ENCODE data around the gene CMC4.

Gene CMC4

GRCh38 chrX:155052738-155053498 lies 18.0 kb downstream of the CMC4 start:
- DNase-seq: no peak

DNA sequence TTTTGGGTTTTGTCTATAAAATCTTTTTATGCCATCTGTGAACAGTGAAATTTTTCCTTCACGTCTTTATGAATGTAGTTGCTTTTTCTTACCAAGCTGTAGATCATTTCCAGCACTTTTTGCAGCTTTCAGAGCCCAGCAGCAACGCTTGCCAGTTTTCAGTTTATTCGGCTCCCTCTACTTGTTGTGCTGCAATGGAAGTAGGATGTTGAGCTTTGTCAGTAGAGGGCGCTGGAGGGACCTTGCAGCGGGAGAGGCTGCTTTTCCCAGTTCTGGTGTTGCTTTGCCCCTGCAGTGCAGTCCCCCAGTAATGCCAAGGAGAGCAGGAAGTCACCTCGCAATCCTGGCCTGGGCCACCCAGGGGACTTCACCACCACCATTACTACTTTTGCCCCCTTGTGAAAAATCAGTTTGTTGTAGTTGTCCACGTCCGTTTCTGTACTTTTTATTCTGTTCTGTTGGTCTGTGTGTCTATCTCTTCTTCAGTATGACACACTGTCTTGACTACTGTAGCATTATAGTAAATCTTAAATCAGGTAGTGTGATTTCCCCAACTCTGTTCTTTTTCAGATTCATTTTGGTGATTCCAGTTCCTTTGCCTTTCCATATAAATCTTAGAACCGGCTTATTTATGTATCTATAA lies 21.8 kb downstream of the CMC4 start:
- peak; percentile 36 for DNase-seq

DNA sequence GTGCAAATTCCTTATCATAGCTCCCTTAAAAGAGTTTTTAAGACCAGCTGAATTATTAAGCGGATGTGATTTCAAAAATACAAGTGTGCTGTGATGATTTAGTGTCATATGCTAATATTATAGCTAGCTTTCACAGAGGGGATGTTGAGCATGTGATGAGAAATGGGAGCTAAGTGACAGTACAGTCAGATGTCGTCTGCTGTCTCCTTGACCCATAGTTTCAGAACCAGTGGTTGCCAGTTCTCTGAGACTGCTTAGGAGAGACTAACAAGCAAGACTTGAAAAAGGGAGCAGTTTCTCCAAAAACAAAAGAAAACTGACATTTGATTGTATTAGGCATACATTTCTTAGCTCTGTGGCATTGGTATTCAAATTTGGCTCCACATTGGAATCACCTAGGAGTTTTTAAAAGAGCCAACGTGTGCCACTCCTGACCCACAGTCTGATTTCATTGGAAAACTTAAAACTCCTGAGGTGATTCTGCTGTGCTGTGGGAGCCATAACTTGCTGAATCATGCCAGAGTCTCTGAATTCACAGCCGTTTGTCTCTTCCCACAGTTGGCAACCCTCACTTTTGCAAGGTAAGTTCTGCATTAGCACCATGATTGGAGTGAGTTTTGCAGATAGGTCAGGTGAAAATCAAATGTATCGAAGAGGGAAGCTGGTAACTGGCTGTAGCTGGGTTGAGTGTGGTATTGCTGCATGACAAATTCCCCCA lies 24.0 kb downstream of the CMC4 start:
- DNase-seq: no peak

DNA sequence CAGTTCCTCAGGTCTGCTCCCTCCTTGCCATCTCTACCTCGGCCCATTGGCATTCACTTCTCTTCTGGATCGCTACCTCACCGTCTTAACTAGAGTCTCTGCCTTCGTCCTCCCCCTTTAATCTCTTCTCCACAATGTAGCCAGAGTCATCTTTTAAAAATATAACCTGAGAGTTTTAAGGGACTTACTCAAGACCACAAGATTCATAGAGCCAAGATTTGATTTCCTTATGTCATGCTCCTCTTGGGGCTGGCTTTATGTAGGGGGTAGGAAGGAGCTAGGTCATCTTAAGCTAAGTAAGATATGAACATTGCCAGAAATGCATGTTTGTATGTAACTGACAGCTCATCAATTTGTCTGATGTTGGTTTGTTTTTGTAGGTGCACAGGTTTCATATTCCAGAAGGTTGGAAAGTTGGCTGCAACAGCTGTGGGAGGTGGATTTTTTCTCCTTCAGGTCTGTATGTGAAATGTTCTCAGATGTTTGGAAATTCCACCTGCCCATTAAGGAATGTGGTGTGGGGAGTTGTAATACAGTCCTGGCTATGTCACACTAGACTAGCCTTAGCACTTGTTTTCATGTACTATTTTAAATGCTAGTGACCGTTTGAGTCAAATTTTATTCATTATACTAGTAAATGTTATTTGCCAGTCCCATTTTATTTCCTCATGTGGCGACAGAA lies 24.7 kb downstream of the CMC4 start:
- DNase-seq: no peak

- DNase-seq: no peak
Observed at GRCh38 chrX:155035688-155036087, 35.2 kb downstream of the CMC4 start.

- no peak for DNase-seq
Observed at GRCh38 chrX:155031657-155032056, 39.3 kb downstream of the CMC4 start.

- DNase-seq: peak; percentile 18
Observed at GRCh38 chrX:155028877-155029291, 42.1 kb downstream of the CMC4 start.

GRCh38 chrX:155028129-155028528 lies 42.8 kb downstream of the CMC4 start:
- no peak for DNase-seq

DNA sequence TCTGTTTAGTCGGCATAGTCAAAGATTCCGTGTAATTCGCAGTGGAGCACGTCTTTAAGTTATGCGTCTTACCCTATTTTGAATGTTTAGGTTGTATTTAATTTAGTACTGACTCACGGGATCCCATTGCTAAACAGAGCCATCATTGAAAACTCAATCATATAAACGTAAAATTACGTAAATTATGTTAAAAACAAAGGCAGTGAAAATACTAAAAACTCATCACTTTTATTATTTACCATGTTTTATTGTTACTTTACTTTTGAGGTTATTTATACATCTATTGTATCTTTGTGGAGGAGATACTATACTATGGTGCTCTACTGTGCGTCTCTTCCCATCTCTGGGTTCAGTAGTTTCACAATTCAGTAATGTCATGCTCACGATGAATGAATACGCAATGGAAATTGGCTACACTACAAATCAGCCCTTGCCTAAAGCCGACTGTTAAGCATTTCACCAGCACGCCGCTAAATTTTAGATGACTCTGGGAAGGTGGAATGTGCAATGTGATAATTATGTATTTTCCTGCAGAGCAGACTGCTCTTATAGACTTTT lies 43.3 kb downstream of the CMC4 start:
- peak; percentile 67 for DNase-seq

DNA sequence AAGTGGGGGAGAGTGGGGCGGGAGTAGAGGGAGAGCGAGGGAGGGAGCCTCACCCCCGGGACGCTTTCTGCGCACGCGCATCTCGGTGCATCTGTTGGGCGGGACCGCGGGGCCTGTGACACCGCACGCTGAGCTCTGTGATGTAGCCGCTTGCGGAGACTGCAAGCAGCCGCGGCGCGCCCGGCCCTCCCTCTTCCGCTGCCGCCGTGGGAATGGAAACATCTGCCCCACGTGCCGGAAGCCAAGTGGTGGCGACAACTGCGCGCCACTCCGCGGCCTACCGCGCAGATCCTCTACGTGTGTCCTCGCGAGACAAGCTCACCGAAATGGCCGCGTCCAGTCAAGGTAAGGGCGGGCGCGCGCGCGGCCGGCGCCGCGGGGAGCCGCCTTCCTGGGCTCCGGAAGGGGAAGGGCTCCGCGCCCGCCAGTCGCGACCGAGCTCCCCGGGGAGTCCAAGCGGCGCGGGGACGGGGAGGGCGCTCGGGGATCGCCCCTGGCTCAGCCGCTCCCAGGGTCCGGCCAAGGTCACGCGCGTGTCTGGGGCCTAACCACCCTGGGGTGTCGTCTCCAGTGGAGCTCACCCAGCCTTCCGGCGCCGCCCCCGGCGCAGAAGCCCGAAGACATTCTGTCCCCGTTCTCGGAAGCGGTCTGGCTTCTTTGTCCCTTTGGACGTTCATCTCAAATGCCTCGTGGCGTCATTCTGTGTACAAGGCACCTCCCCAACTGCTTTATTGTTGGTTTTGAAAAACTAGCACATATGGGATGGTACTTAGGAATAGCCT lies 44.0 kb downstream of the CMC4 start, which contains the start of gene FUNDC2:
FUNDC2 (plus strand) TSS at position 118 of the 782 bp plus-strand sequence; CDS start at position 213, 95 bp downstream.
- peak; percentile 92 for DNase-seq

DNA sequence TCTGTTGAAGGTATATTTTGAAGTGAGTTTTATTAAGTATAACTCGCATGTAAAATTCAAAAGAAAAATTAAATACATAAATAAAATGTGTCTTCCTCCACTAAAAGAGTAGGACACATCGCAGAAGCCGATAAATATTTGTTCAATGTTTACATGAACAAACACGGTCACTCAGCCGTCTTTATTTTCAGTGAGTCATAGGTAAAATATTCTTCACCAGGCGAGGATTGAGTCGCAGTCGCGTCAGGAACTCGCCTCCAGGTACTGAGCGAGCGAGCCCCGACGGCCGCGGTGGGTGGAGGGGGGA lies 44.6 kb downstream of the CMC4 start:
- DNase-seq: no peak

GRCh38 chrX:155023907-155024833 lies 46.8 kb downstream of the CMC4 start:
- DNase-seq: no peak

- DNase-seq: no peak
Observed at GRCh38 chrX:155022585-155022984, 48.4 kb downstream of the CMC4 start, which contains the start of gene F8. Gene F8 (minus strand): TSS chrX:155022723. CDS start chrX:155022552, 171 bp downstream.

GRCh38 chrX:155020591-155020990 lies 50.3 kb downstream of the CMC4 start:
- no peak for DNase-seq
